Transverse colon (tissue), 3 donors: Measurements from ENCODE around the gene TSPAN9.

ENCODE experiments used
- POLR2A ChIP-seq: fragments of 450-650 bp; IDR thresholded peaks from one replicate; pipeline ENCODE4 v1.6.1; 2016; ENCODE audit warnings: antibody characterized with exemption, mild to moderate bottlenecking, moderate library complexity
- TF ChIP-seq, protein P1 (sequence below), 5 experiments: fragments of 200-600 bp in 3 of 5; fragments of 450-650 bp in 2 of 5; sonication (generic) in 3 of 5; IDR thresholded peaks; 1 replicate in 2 of 5; 2 replicates in 3 of 5; pipeline ENCODE4 v1.5.1; 2016 to 2017; ENCODE audit warnings: antibody characterized with exemption in 5 of 5, inconsistent platforms in 3 of 5, mild to moderate bottlenecking in 2 of 5, moderate library complexity in 1 of 5

DNA sequence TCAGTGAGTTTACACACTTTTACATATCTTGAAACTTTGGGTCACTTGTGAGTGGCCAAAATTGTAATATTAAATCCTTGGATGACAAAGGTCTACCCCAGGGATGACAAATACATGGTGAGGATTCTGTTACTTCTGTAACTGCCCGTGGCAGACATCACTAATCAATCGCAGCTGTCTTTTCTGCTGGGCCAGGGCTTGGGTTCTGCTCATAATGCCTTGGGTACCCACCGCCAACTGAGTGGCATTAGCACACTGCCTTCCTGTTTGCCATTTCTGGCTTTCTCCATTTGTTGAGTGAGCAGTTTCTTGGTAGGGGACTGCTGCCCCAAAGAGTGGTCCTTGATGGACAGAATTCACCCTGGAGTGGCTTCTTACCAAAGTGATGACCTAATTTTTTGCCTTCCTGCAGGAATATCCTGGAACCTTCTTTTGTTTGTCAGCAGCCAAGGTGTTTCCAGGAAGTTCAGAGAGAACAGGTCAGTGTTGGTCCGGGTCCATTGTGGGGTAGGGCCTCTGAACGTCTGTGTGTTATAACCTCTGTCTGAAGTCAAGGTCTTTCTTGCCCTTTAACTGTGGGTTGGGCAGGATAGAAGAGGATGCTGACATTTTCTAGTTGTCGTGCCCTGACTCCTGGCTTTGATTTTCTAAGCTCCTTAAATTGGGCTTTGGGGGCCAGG, 6.2 kb downstream of the TSPAN9 start:
- no peak for TF ChIP-seq POLR2A
- TF ChIP-seq, protein P1, sequence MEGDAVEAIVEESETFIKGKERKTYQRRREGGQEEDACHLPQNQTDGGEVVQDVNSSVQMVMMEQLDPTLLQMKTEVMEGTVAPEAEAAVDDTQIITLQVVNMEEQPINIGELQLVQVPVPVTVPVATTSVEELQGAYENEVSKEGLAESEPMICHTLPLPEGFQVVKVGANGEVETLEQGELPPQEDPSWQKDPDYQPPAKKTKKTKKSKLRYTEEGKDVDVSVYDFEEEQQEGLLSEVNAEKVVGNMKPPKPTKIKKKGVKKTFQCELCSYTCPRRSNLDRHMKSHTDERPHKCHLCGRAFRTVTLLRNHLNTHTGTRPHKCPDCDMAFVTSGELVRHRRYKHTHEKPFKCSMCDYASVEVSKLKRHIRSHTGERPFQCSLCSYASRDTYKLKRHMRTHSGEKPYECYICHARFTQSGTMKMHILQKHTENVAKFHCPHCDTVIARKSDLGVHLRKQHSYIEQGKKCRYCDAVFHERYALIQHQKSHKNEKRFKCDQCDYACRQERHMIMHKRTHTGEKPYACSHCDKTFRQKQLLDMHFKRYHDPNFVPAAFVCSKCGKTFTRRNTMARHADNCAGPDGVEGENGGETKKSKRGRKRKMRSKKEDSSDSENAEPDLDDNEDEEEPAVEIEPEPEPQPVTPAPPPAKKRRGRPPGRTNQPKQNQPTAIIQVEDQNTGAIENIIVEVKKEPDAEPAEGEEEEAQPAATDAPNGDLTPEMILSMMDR (IDR thresholded peaks at IDR 0.05): no peak
